Measurements from ENCODE around the gene SYPL2.

The SYPL2 gene

DNA sequence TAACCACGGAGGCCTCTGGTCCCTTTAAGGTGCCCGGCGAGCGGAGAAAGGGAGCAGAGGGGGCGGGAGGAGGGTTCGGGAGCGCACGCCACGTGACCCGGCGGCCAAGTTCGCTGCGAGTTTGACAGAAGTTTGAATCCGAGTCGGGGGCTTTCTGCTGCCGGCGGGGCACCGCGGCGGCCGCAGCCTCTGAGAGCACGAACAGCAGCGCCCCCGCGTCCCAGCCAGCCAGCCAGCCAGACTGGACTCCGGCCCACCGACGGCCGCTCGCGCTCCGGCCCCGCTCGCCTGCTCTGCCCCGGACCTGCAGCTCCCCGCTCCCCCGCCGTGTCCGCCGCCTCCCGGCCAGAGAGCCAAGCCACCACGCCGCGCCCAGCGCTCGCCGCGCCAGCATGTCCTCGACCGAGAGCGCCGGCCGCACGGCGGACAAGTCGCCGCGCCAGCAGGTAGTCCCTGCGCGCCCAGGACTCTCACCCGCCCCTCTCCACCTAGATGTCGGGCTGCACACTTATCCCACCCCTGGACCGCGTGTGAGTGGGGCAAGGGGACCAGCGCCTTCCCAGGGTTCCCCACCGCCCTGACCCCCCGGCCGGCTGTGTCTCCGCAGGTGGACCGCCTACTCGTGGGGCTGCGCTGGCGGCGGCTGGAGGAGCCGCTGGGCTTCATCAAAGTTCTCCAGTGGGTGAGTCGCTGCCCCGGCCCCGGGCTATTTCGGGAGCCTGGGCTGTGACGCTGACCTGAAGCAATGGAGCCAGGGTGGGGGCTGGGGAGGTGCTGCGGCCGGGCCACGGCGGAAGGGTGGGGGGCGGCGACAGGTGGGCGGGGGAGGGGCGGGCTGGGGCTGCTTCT is at the start of gene SYPL2:
Gene SYPL2 (plus strand): TSS at position 95 of the 849 bp plus-strand sequence. CDS start 298 bp downstream, at position 393.
- no peak for TF ChIP-seq CTCF (IDR thresholded peaks at IDR 0.05)

DNA sequence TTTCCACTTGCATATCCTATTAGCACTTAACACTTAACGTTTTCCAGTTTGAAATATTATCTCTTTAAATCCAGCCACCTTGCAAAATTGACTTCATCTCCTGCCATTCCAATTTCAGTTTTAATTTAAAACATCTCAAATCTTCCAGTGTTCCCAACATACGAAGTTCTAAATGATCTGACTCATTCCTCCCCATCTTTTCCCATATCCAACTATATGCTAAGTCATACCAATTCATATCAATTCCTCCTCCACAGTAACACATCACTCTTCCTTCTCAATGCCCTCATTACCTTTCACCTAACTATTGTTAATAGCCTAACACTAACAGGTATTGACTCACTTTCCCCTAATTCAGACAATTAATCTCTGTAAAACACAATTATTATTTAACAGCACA is 42.8 kb upstream of the SYPL2 start:
- no peak for TF ChIP-seq CTCF (IDR thresholded peaks at IDR 0.05)

GRCh38 chr1:109425391-109426280 is 40.7 kb upstream of the SYPL2 start:
- no peak for TF ChIP-seq CTCF (IDR thresholded peaks at IDR 0.05)

GRCh38 chr1:109426281-109427170 is 39.8 kb upstream of the SYPL2 start, which contains the start of gene PSMA5:
PSMA5 (minus strand) TSS chr1:109426448; CDS start chr1:109426330, 118 bp downstream.
- TF ChIP-seq CTCF (IDR thresholded peaks at IDR 0.05) = no peak

DNA sequence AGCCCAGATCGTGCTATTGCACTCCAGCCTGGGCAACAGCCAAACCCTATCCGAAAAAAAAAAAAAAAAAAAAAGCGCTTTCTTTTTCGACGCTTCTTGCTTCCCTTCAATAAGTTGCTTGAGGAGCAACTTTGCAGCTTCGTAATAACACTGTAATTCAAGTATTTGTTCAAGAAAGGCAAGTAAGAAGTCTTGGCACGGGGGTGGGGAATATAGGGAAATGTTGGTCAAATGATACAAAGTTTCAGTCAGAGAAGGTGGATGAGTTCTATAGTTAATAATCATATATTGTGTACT is 39.2 kb upstream of the SYPL2 start:
- TF ChIP-seq CTCF (IDR thresholded peaks at IDR 0.05) = no peak

DNA sequence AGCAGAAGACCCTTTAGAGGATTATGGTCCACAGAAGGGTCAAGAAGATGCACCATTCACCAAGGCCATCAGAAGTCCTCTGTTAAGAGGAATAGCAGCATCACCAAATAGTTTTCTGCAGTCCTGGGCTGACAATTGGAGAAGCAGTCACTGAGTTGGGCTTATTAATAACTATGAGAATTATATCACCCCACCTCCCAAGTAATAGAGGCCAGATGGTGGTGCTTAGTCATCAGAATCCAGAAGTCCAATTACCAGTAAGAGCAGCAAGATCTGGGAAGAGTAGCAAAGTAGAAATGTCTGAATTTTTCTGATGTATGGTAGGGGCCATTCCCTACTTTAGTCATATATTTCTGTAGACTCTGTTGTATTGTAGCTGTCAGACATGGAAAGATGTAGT is 34.0 kb upstream of the SYPL2 start:
- TF ChIP-seq CTCF (IDR thresholded peaks at IDR 0.05) = no peak

DNA sequence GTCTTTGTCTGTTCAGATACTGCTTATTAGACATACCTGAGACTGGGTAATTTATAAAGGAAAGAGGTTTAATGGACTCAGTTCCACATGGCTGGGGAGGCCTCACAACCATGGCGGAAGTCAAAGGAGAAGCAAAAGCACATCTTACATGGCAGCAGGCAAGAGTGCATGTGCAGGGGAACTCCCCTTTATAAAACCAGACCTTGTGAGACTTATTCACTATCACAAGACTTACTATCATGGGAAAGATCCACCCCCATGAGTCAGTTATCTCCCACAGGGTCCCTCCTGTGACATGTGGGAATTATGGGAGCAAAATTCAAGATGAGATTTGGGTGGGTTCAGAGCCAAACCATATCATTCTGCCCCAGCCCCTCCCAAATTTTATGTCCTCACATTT is 33.0 kb upstream of the SYPL2 start:
- TF ChIP-seq CTCF (IDR thresholded peaks at IDR 0.05) = no peak

Measured in LNCAP (cell line).